CD4-positive, alpha-beta T cell treated with Interleukin-2 at 100 ng/mL for 4 hours (primary cell): Measurements from ENCODE around the gene PTPRT.
"Not testable (repeated sequence)": the region's sequence is repeated elsewhere in the genome, so short reads cannot be mapped to it uniquely, and the experiment has no call there.

Source experiments
- DNase-seq: peaks from one replicate; pipeline ENCODE4 v3.0.0-alpha.2; 2020; ENCODE audit warnings: low spot score

The PTPRT gene

GRCh38 chr20:42910808-42911207 is 278.9 kb downstream of the PTPRT start:
- DNase-seq: not testable (repeated sequence)

- no peak for DNase-seq
Observed at GRCh38 chr20:42907730-42908129, 282.0 kb downstream of the PTPRT start.

GRCh38 chr20:42906120-42906519 is 283.6 kb downstream of the PTPRT start:
- DNase-seq: no peak

- DNase-seq: no peak
Observed at GRCh38 chr20:42902509-42902908, 287.2 kb downstream of the PTPRT start.

- DNase-seq: no peak
Observed at GRCh38 chr20:42901689-42902440, 287.8 kb downstream of the PTPRT start.

GRCh38 chr20:42900764-42901163 is 288.9 kb downstream of the PTPRT start:
- DNase-seq: not testable (repeated sequence)

GRCh38 chr20:42895020-42895419 is 294.7 kb downstream of the PTPRT start:
- no peak for DNase-seq

- no peak for DNase-seq
Observed at GRCh38 chr20:42894483-42894882, 295.2 kb downstream of the PTPRT start.

GRCh38 chr20:42889517-42889916 is 300.2 kb downstream of the PTPRT start:
- DNase-seq: no peak

GRCh38 chr20:42887281-42887680 is 302.4 kb downstream of the PTPRT start:
- DNase-seq: no peak

GRCh38 chr20:42886801-42887200 is 302.9 kb downstream of the PTPRT start:
- no peak for DNase-seq

- DNase-seq: no peak
Observed at GRCh38 chr20:42886046-42886445, 303.7 kb downstream of the PTPRT start.

GRCh38 chr20:42875581-42875980 is 314.1 kb downstream of the PTPRT start:
- DNase-seq: no peak

GRCh38 chr20:42873259-42873658 is 316.4 kb downstream of the PTPRT start:
- DNase-seq: no peak

- DNase-seq: no peak
Observed at GRCh38 chr20:42864116-42864515, 325.6 kb downstream of the PTPRT start.

GRCh38 chr20:42862446-42862845 is 327.3 kb downstream of the PTPRT start:
- no peak for DNase-seq

GRCh38 chr20:42857446-42857845 is 332.3 kb downstream of the PTPRT start:
- DNase-seq: no peak

- DNase-seq: no peak
Observed at GRCh38 chr20:42855896-42856295, 333.8 kb downstream of the PTPRT start.

- no peak for DNase-seq
Observed at GRCh38 chr20:42852691-42853090, 337.0 kb downstream of the PTPRT start.

- no peak for DNase-seq
Observed at GRCh38 chr20:42846784-42847490, 342.8 kb downstream of the PTPRT start.

- no peak for DNase-seq
Observed at GRCh38 chr20:42844751-42845150, 345.0 kb downstream of the PTPRT start.

GRCh38 chr20:42837456-42837855 is 352.2 kb downstream of the PTPRT start:
- DNase-seq: no peak

- DNase-seq: no peak
Observed at GRCh38 chr20:42836339-42836738, 353.4 kb downstream of the PTPRT start.

GRCh38 chr20:42807876-42808275 is 381.8 kb downstream of the PTPRT start:
- no peak for DNase-seq
